Naive thymus-derived CD8-positive, alpha-beta T cell (primary cell): ENCODE data around the gene C16orf90. TPM values are rescaled to one million over a fixed set of nuclear protein-coding genes. Genes with fewer than 3 reads are reported as not detected.

Experiments
- ATAC-seq, 2 donors: fragments of 150-1000 bp; cut with Tn5 transposase in 1 of 2; sonication (Bioruptor Pico), chemical (Tn5 transposase) in 1 of 2; 1 replicate in 1 of 2; 2 replicates in 1 of 2; pipeline ENCODE4 v1.10.0; 2021; ENCODE audit warnings: mild to moderate bottlenecking in 2 of 2, moderate library complexity in 2 of 2
- POLR2A ChIA-PET: fragments of 350-600 bp; sonication (Branson Sonifier 250); formaldehyde crosslinking; loops from one replicate; lab custom pipeline; 2021; ENCODE audit warnings: antibody characterized with exemption; lab: Charles Lee
- DNase-seq, 10 donors: peaks; one replicate each; pipeline versions ENCODE4 v3.0.0 to v3.0.0-alpha.2; 2020 to 2022
- H3K27ac Mint-ChIP-seq, 10 donors: one replicate each; pipeline ENCODE4 v1.8.0; 2020 to 2022; ENCODE audit warnings: mild to moderate bottlenecking in 10 of 10, mixed read lengths in 10 of 10, moderate library complexity in 4 of 10, inconsistent platforms in 1 of 10
- H3K27me3 Mint-ChIP-seq, 5 donors: one replicate each; pipeline ENCODE4 v1.8.0; 2021 to 2022; ENCODE audit warnings: mixed read lengths in 5 of 5
- H3K36me3 Mint-ChIP-seq, 3 donors: one replicate each; pipeline ENCODE4 v1.8.0; 2020 to 2022; ENCODE audit warnings: mixed read lengths in 3 of 3, mild to moderate bottlenecking in 2 of 3, inconsistent platforms in 1 of 3
- H3K4me1 Mint-ChIP-seq, 4 donors: one replicate each; pipeline ENCODE4 v1.8.0; 2021 to 2022; ENCODE audit warnings: mixed read lengths in 4 of 4
- H3K4me3 Mint-ChIP-seq, 10 donors: one replicate each; pipeline ENCODE4 v1.8.0; 2020 to 2022; ENCODE audit warnings: mild to moderate bottlenecking in 10 of 10, mixed read lengths in 10 of 10, moderate library complexity in 6 of 10, inconsistent platforms in 1 of 10
- H3K9me3 Mint-ChIP-seq, 9 donors: one replicate each; pipeline ENCODE4 v1.8.0; 2020 to 2022; ENCODE audit warnings: mixed read lengths in 9 of 9, mild to moderate bottlenecking in 3 of 9, inconsistent platforms in 1 of 9, moderate library complexity in 1 of 9
- microRNA-seq: library from miRNA; unstranded; fragments of <30 nt; microRNA quantifications from one replicate; pipeline ENCODE4 v1.2.0, GENCODE V29; 2022; ENCODE audit warnings: borderline microRNAs expressed
- polyA plus RNA-seq, 3 donors: library from polyadenylated mRNA; unstranded; fragments of 300-500 nt; fragmentation: Illumina TruSeq; gene quantifications; one replicate each; pipeline ENCODE4 v1.2.3, GENCODE V29; 2021
- total RNA-seq, 8 experiments: library from RNA in 2 of 8; stranded (reverse) in 2 of 8; gene quantifications; one replicate each; pipeline ENCODE4 v1.2.3 and lab custom pipeline; 2021 to 2026

C16orf90 gene
- total and polyA plus RNA-seq, 5 experiments from 2014 or later, result 0.26 TPM; not detected in 4

- no peaks in the 10 kb centered on the region for H3K36me3 Mint-ChIP-seq
- no peaks in the 10 kb centered on the region for H3K27me3 Mint-ChIP-seq
- peaks cover 30 to 63% (median 52%) of the 10 kb centered on the region in 4 donors for H3K4me1 Mint-ChIP-seq
- DNase-seq (peak in 4 of 10 donors; percentile 12 to 40 (median 35)), ATAC-seq (peak; percentile 18 to 19)
- H3K27ac Mint-ChIP-seq, result peak overlapping the region; percentile 79 to 94 (median 86)
- H3K9me3 Mint-ChIP-seq, result no peaks in the 10 kb centered on the region
- POLR2A ChIA-PET, result interaction anchor here (0.7 to 3.4 kb wide), 4 partner anchors 45 to 400 kb away, joined by 3 to 9 read pairs (median 4); partner anchors contain the start of gene ZNF213
- peak overlapping the region; percentile 71 to 97 (median 85) for H3K4me3 Mint-ChIP-seq
These were observed 35.7 kb downstream of the C16orf90 start for GRCh38 chr16:3459401-3460090.

DNA sequence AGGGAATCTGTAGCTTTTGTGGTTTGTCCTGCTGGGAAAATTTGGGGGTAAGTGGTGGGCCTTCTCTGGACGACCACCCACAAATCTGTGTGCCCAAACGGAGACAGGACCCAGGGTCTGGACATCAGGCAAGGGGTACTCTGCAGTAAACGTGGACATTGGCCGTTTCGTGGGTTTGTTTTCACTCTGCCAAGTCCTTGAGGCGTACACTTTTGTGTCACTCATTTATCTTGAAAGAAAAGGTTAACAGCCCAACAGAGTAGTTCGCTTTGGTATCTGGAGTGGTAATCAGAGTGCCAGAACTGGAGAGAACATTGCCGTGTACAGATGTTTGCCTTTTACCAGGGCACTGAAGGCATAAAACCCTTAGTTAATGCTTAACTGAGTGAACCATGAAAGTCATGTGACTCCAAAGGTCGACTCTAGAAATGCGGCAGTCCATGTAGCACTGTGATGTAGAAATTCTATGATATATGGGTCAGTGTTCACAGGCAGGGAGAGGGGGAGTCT is 36.4 kb downstream of the C16orf90 start:
- H3K27me3 Mint-ChIP-seq, result no peaks in the 10 kb centered on the region
- ATAC-seq (peak; percentile 5 to 13), DNase-seq (peak in 3 of 10 donors; percentile 21 to 34 (median 32))
- peak overlapping the region; percentile 71 to 97 (median 85) for H3K4me3 Mint-ChIP-seq
- no peaks in the 10 kb centered on the region for H3K36me3 Mint-ChIP-seq
- POLR2A ChIA-PET, result interaction anchor here (0.5 to 3.4 kb wide), 7 partner anchors 41 to 324 kb away, joined by 3 to 33 read pairs (median 6); partner anchors contain the start of genes CLUAP1, ZNF213 and ZNF263
- peaks cover 26 to 58% (median 46%) of the 10 kb centered on the region in 4 donors for H3K4me1 Mint-ChIP-seq
- H3K9me3 Mint-ChIP-seq, result no peaks in the 10 kb centered on the region
- H3K27ac Mint-ChIP-seq, result peak overlapping the region; percentile 79 to 94 (median 85)

DNA sequence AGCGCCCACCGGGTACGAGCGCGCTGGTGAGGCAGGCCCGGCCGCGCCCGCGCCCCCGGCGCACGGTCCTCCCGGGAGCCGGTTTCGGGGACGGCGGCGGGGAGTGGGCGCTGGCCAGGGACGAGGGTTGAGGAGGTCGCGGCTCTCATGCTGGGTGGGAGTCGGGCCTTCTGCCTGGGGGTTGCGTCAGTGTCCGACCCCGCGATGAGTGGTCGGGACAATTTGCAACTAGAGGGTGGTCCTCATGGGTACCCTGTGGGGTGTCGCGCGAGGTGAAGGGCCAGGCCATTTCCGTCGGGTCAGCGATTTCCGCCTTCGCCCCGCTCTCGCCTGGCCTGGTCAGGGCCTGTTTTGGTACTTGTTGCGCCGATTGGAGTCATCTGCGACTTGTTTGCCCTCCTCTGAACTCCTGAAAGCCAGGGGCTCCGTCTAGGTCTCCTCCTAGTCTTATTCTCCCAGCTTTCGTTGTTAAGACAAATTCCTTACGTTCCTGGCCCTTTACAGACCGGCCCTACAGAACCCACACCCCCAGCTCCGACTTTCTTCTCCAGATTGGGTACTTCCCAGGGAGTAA is 36.9 kb downstream of the C16orf90 start:
- POLR2A ChIA-PET, result interaction anchor here (0.5 to 3.4 kb wide), 9 partner anchors 42 to 323 kb away, joined by 3 to 33 read pairs (median 6); partner anchors contain the start of genes CLUAP1, ZNF174, ZNF213 and ZNF263
- no peaks in the 10 kb centered on the region for H3K27me3 Mint-ChIP-seq
- H3K36me3 Mint-ChIP-seq, result no peaks in the 10 kb centered on the region
- DNase-seq (peak in 1 of 10 donors; percentile 9), ATAC-seq (no peak)
- peak overlapping the region; percentile 71 to 97 (median 85) for H3K4me3 Mint-ChIP-seq
- no peaks in the 10 kb centered on the region for H3K9me3 Mint-ChIP-seq
- H3K27ac Mint-ChIP-seq, result peak overlapping the region; percentile 79 to 94 (median 85)
- peaks cover 26 to 54% (median 43%) of the 10 kb centered on the region in 4 donors for H3K4me1 Mint-ChIP-seq

DNA sequence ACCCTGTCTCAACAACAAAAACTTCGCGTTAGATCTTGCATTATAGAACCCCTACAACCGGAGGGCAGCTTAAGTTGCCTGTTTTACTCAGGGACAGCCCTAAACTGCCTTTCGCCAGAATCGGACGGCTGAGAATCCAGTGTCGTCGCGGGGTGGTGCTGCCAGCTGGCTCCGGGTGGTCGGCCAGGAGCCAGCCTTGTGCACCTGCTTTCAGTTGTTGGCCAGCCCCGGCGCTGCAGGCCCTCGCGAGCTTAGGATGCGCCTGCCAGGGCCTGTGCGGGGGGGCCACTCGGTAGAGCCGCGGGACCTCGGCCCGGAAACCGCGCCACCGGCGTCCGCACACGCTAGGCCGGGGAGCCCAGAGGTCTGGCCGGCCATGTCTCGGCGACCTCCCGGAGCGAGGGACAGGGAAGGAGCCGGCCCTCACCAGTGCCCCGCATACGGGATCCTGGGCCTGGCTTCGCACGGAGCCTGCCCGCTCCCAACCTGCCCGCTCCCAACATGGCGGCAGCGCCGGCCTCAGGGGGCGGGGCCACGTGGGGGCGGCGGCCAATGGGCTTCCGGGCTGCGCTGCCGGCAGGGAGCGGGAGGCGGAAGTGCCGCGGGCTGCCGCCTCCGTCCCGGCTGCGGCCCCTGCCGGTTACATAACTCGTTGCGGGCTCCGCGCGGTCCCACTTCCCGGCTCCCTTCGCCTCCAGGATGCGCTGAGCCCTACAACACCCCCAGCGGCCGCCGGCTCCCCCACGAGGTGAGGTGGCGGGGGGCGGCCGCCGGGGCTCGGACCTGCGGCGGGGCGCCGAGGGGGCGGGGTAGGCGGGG is 37.6 kb downstream of the C16orf90 start:
- peak overlapping the region; percentile 71 to 89 (median 84) for H3K4me3 Mint-ChIP-seq
- peak overlapping the region; percentile 84 to 96 (median 92) for H3K27ac Mint-ChIP-seq
- ATAC-seq (peak; percentile 83 to 85), DNase-seq (peak; percentile 85 to 93 (median 91))
- no peaks in the 10 kb centered on the region for H3K27me3 Mint-ChIP-seq
- POLR2A ChIA-PET, result interaction anchor here (0.5 to 3.4 kb wide), 26 partner anchors 14 to 423 kb away, joined by 3 to 33 read pairs (median 5); partner anchors contain the start of genes CLUAP1, CREBBP, NAA60 and TIGD7
- peaks cover 26 to 52% (median 43%) of the 10 kb centered on the region in 4 donors for H3K4me1 Mint-ChIP-seq
- no peaks in the 10 kb centered on the region for H3K9me3 Mint-ChIP-seq
- no peaks in the 10 kb centered on the region for H3K36me3 Mint-ChIP-seq

GRCh38 chr16:3454631-3455147 is 40.6 kb downstream of the C16orf90 start:
- POLR2A ChIA-PET, result interaction anchor here (1.0 to 1.4 kb wide), 2 partner anchors 11 to 171 kb away, joined by 3 to 4 read pairs; partner anchors contain the start of genes NAA60 and ZNF597
- no peak for DNase-seq
- Mint-ChIP-seq H3K36me3 (peaks cover 0 to 7% (median 0%) of the 10 kb centered on the region in 3 donors), H3K4me3 (peak overlapping the region in 4 of 10 donors; percentile 15 to 50 (median 44)), H3K9me3 (no peaks in the 10 kb centered on the region), H3K4me1 (peaks cover 12 to 28% (median 19%) of the 10 kb centered on the region in 4 donors), H3K27ac (peak overlapping the region in 4 of 10 donors; percentile 1 to 85 (median 44)), H3K27me3 (no peaks in the 10 kb centered on the region)
- ATAC-seq, result no peak

DNA sequence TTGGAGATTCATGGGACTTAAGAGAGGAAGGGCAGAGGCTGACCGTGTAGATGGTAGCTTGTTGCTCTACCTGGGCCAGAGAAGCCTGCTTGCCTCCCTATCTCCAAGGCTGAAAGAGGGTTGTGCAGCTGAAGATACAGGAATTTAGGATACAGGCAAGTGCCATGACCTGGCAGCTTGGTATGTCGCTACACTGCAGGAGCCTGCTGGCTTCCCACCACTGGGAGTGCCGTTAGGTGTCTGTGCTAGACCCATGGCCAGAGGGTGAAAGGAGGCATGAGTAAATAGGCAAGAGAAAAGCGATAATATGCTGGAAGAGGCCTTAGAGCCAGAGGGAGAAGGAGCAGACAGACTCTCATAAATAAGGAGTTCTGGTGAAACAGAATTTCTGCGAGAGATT is 41.2 kb downstream of the C16orf90 start:
- Mint-ChIP-seq H3K9me3 (no peaks in the 10 kb centered on the region), H3K4me3 (peak overlapping the region in 1 of 10 donors; percentile 50), H3K4me1 (peaks cover 6 to 22% (median 13%) of the 10 kb centered on the region in 4 donors), H3K36me3 (peaks cover 0 to 9% (median 0%) of the 10 kb centered on the region in 3 donors), H3K27ac (peak overlapping the region in 4 of 10 donors; percentile 24 to 66 (median 56)), H3K27me3 (no peaks in the 10 kb centered on the region)
- POLR2A ChIA-PET, result interaction anchor here (1.0 kb wide), 1 partner anchor 170 kb away, joined by 3 read pairs; no protein-coding TSS in a partner anchor
- ATAC-seq (no peak), DNase-seq (no peak)

- Mint-ChIP-seq H3K36me3 (peaks cover 24 to 35% (median 26%) of the 10 kb centered on the region in 3 donors), H3K4me1 (peaks cover 5 to 48% (median 27%) of the 10 kb centered on the region in 4 donors)
These were observed 51.3 kb downstream of the C16orf90 start for GRCh38 chr16:3444032-3444388.

More at GRCh38 chr16:3444032-3444388, 51.3 kb downstream of the C16orf90 start:
- peak in 6 of 10 donors; percentile 27 to 65 (median 32) for DNase-seq
- POLR2A ChIA-PET, result interaction anchor here (0.6 to 3.2 kb wide), 18 partner anchors 11 to 314 kb away, joined by 3 to 21 read pairs (median 4); partner anchors contain the start of genes CLUAP1, SLX4, ZNF174 and ZNF263
- no peaks in the 10 kb centered on the region for H3K27me3 Mint-ChIP-seq
- ATAC-seq, result peak; percentile 37 to 61
- peak overlapping the region; percentile 88 to 99 (median 96) for H3K27ac Mint-ChIP-seq
- peak overlapping the region; percentile 92 to 99 (median 95) for H3K4me3 Mint-ChIP-seq
- peaks cover 0 to 21% (median 13%) of the 10 kb centered on the region in 9 donors for H3K9me3 Mint-ChIP-seq

Small RNA genes within 50 kb of the gene (microRNA-seq; reads per million reads assigned to microRNA genes)
- gene MIR6126, result 2.1 reads per million

Other genes starting within 250 kb of the C16orf90 start
- under 1 TPM; 0.41 to 0.60 TPM for gene MEFV, start 238.9 kb downstream of the C16orf90 start, total RNA-seq
- not detected for gene MEFV, start 238.9 kb downstream of the C16orf90 start, polyA plus RNA-seq
- gene ZNF263, start 212.0 kb downstream of the C16orf90 start, total RNA-seq, result 10 to 100 TPM; 53.5 to 60.1 TPM
- gene ZNF263, start 212.0 kb downstream of the C16orf90 start, polyA plus RNA-seq, result 10 to 100 TPM; 33.9 to 62.2 (median 54.2) TPM
- 10 to 100 TPM; 12.6 to 15.6 TPM for gene TIGD7, start 190.1 kb downstream of the C16orf90 start, total RNA-seq
- gene TIGD7, start 190.1 kb downstream of the C16orf90 start, polyA plus RNA-seq, result 1 to 10 TPM; 5.8 to 7.0 (median 5.8) TPM
- gene ZNF75A, start 190.0 kb downstream of the C16orf90 start, total RNA-seq, result 100 to 1,000 TPM; 117 to 128 TPM
- 10 to 100 TPM; 18.2 to 32.3 (median 23.6) TPM for gene ZNF75A, start 190.0 kb downstream of the C16orf90 start, polyA plus RNA-seq
- not detected for gene OR2C1, start 139.6 kb downstream of the C16orf90 start, total RNA-seq
- under 1 TPM in 2 of 3 donors, not detected in 1; 0.39 TPM for gene OR2C1, start 139.6 kb downstream of the C16orf90 start, polyA plus RNA-seq
- gene ZSCAN32, start 94.5 kb downstream of the C16orf90 start, total RNA-seq, result 10 to 100 TPM; 26.8 to 28.4 TPM
- 10 to 100 TPM in 2 of 3 donors, 1 to 10 TPM in 1; 8.6 to 20.8 (median 19.0) TPM for gene ZSCAN32, start 94.5 kb downstream of the C16orf90 start, polyA plus RNA-seq
- 10 to 100 TPM; 17.1 to 19.7 TPM for gene ZNF174, start 94.3 kb downstream of the C16orf90 start, total RNA-seq
- 10 to 100 TPM; 12.3 to 18.8 (median 14.0) TPM for gene ZNF174, start 94.3 kb downstream of the C16orf90 start, polyA plus RNA-seq
- 1 to 10 TPM; 5.7 to 5.8 TPM for gene ZNF597, start 52.0 kb downstream of the C16orf90 start, total RNA-seq
- gene ZNF597, start 52.0 kb downstream of the C16orf90 start, polyA plus RNA-seq, result 1 to 10 TPM; 1.1 to 2.3 (median 1.9) TPM
- 10 to 100 TPM; 68.5 to 74.4 TPM for gene NAA60, start 51.8 kb downstream of the C16orf90 start, total RNA-seq
- 10 to 100 TPM; 36.9 to 56.1 (median 44.4) TPM for gene NAA60, start 51.8 kb downstream of the C16orf90 start, polyA plus RNA-seq
- gene CLUAP1, start 5.5 kb upstream of the C16orf90 start, total RNA-seq, result 10 to 100 TPM; 26.4 to 28.3 TPM
- gene CLUAP1, start 5.5 kb upstream of the C16orf90 start, polyA plus RNA-seq, result 10 to 100 TPM; 37.6 to 43.1 (median 38.1) TPM
- 10 to 100 TPM; 93.5 to 99.9 TPM for gene NLRC3, start 81.9 kb upstream of the C16orf90 start, total RNA-seq
- gene NLRC3, start 81.9 kb upstream of the C16orf90 start, polyA plus RNA-seq, result 10 to 100 TPM; 17.1 to 31.9 (median 19.7) TPM
- gene SLX4, start 116.1 kb upstream of the C16orf90 start, total RNA-seq, result 1 to 10 TPM; 7.8 to 8.6 TPM
- gene SLX4, start 116.1 kb upstream of the C16orf90 start, polyA plus RNA-seq, result 1 to 10 TPM in 1 of 3 donors, under 1 TPM in 2; 0.32 to 1.2 (median 0.43) TPM
- 10 to 100 TPM; 53.5 to 56.7 TPM for gene DNASE1, start 159.2 kb upstream of the C16orf90 start, total RNA-seq
- 10 to 100 TPM in 1 of 3 donors, 1 to 10 TPM in 2; 1.5 to 15.4 (median 2.8) TPM for gene DNASE1, start 159.2 kb upstream of the C16orf90 start, polyA plus RNA-seq
- gene TRAP1, start 222.0 kb upstream of the C16orf90 start, total RNA-seq, result 100 to 1,000 TPM; 155 to 158 TPM
- 10 to 100 TPM; 57.1 to 79.1 (median 58.6) TPM for gene TRAP1, start 222.0 kb upstream of the C16orf90 start, polyA plus RNA-seq